Activated naive CD8-positive, alpha-beta T cell treated with anti-CD3 and anti-CD28 coated beads for 36 hours (primary cell): Measurements from ENCODE around the gene TSHZ3. TPM values are rescaled to one million over a fixed set of nuclear protein-coding genes. Genes with fewer than 3 reads are reported as not detected.

Source experiments
- DNase-seq: peaks from one replicate; pipeline ENCODE4 v3.0.0; 2021
- H3K27ac Mint-ChIP-seq: one replicate; pipeline ENCODE4 v1.8.0; 2022; ENCODE audit warnings: mild to moderate bottlenecking, moderate library complexity, mixed read lengths
- H3K27me3 Mint-ChIP-seq: one replicate; pipeline ENCODE4 v1.8.0; 2022; ENCODE audit warnings: mild to moderate bottlenecking, mixed read lengths
- H3K36me3 Mint-ChIP-seq: one replicate; pipeline ENCODE4 v1.8.0; 2021; ENCODE audit warnings: mild to moderate bottlenecking, mixed read lengths
- H3K4me1 Mint-ChIP-seq: one replicate; pipeline ENCODE4 v1.8.0; 2021; ENCODE audit warnings: mixed read lengths
- H3K4me3 Mint-ChIP-seq: one replicate; pipeline ENCODE4 v1.8.0; 2022; ENCODE audit warnings: mild to moderate bottlenecking, moderate library complexity, mixed read lengths
- H3K9me3 Mint-ChIP-seq: one replicate; pipeline ENCODE4 v1.8.0; 2022; ENCODE audit warnings: mixed read lengths
- total RNA-seq, 2 experiments: library from RNA; stranded (reverse); gene quantifications; one replicate each; pipeline ENCODE4 v1.2.3, GENCODE V29; 2021

Gene TSHZ3
- total RNA-seq, 2 experiments from 2014 or later = 0.06 TPM

DNA sequence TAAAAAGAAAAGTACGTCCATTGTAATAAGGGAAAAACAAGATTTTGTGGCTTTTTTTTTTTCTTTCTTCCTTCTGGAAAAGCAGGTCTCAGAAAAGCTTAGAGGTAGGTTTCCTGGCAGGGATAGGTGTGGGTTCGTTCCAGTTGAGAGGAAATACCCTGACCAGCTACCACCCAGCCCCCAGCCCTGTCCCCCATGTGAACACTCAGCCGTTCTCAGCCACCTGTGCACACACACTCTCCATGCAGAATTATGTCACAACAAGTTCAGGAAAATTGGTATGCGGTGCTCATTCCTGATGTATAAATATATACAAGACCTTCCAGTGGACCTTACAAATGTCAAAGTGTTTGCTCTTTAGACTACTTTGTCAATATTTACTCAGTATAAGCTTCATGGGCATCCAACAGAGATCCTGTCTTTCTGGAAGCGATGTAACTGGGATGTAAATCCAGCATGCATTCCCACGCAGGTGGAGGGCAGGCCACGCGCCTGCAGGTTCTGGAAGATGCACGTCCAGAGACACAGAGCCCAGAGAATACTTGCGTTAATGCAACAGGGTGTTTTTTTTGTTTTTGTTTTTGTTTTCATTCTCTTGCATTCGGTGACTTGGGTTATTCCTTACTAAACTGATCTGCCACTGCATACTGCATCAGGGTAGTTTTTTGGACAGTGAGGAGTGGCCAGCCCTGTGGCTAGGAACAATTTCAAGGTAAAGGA is 68.8 kb downstream of the TSHZ3 start:
- Mint-ChIP-seq H3K36me3 (no peaks in the 10 kb centered on the region), H3K9me3 (no peaks in the 10 kb centered on the region), H3K27ac (no peak overlapping the region), H3K4me3 (no peak overlapping the region), H3K27me3 (no peaks in the 10 kb centered on the region), H3K4me1 (no peaks in the 10 kb centered on the region)
- no peak for DNase-seq

DNA sequence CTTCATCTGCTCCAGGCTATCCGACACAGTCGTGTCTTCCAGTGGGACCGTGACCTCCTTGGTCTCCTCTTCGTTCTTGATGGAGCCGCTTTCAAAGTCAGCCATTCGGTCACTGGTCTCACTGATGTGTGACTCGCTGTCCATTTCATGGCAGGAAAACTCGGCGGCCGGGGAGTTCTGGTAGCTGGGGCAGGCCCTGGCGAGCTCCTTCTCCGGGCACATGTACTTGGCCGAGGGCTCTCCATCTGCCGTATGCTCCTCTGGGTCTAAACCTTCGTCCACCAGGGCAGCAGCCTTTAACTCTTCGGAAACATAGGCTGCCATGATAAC is 69.8 kb downstream of the TSHZ3 start:
- no peaks in the 10 kb centered on the region for H3K36me3 Mint-ChIP-seq
- no peak for DNase-seq
- no peaks in the 10 kb centered on the region for H3K27me3 Mint-ChIP-seq
- no peaks in the 10 kb centered on the region for H3K4me1 Mint-ChIP-seq
- no peaks in the 10 kb centered on the region for H3K9me3 Mint-ChIP-seq
- no peak overlapping the region for H3K4me3 Mint-ChIP-seq
- H3K27ac Mint-ChIP-seq = no peak overlapping the region

DNA sequence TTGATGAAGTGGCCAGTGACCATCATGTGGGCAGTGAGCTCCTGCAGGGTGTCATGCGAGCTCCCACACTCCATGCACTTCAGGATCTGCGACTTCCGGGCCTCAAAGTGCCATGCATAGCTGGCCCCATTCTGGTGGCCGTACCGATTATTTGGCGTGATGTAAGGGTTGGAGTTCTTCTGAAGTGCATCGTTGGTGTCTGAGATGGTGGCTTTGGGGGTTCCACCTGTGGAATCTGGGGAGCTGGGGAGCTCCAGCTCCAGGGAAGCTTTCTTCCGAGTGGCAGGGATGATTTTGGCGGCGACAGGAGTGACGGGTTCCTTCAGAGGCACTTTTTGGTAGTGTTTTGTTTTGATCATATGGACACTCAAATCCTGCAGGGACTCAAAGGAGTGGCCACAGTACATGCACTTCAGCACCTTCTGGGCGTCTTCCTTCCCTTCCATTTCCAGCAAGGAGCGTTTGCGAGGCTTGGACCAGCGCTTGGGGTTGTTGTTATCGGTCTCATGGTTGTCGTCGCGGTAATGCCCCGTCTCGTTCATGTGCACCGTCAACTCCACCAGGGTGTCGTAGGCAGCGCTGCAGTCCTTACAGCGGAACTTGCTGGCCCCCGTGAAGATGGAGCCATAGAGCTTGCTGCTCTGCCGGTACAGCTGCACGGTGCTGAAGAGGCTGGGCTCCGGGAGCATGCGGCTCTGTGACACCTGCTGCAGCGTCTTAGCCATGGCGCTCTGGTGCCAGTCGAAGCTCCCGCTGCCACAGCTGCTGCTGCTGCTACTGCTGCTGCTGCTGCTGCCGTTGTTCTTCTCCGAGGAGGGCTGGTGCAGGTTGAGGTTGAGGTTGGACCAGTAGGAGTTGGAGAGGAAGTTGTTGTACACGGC is 70.4 kb downstream of the TSHZ3 start:
- H3K9me3 Mint-ChIP-seq = no peaks in the 10 kb centered on the region
- no peak overlapping the region for H3K4me3 Mint-ChIP-seq
- H3K27me3 Mint-ChIP-seq = no peaks in the 10 kb centered on the region
- no peak for DNase-seq
- H3K4me1 Mint-ChIP-seq = no peaks in the 10 kb centered on the region
- H3K27ac Mint-ChIP-seq = no peak overlapping the region
- H3K36me3 Mint-ChIP-seq = no peaks in the 10 kb centered on the region

DNA sequence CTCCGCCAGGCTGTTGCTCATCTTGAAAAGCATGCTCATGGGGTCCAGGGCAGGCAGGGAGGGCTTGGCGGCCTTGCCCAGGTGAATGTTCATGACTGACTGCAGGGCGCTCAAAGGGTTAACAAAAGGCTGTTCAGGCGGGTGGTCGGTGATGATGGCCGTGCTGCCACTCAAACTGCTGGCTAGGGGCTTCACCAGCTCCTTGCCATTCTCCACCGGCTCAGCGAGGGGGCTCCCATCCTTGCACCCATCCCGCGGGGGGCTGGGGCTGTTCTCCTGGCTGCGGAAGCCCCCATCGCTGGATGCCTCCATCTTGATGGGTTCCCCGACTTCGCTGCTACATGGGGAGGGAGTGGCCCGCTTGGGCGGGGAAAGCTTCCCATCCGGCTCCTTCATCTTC is 71.7 kb downstream of the TSHZ3 start:
- Mint-ChIP-seq H3K36me3 (no peaks in the 10 kb centered on the region), H3K27me3 (no peaks in the 10 kb centered on the region), H3K4me3 (no peak overlapping the region), H3K4me1 (no peaks in the 10 kb centered on the region), H3K9me3 (no peaks in the 10 kb centered on the region), H3K27ac (no peak overlapping the region)
- DNase-seq = no peak

DNA sequence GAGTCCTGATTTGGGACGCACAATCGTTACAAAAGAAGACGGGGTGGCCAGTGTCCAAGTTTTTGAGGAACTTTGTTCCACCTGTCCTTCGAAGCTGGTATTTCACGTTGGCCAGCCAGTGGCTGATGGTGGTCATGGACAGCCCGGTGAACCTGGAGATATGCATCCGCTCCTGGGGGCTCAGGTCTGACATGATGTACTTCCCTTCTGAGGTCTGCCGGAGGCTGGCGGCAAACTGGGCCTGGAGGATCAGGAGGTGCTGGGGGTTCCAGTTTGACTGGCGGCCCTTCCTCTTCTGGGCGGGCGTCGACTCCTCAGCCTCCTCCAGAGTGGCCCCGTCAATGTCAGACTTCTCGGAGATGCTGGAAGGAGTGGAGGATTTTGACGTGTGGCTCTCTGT is 72.4 kb downstream of the TSHZ3 start:
- no peaks in the 10 kb centered on the region for H3K27me3 Mint-ChIP-seq

DNA sequence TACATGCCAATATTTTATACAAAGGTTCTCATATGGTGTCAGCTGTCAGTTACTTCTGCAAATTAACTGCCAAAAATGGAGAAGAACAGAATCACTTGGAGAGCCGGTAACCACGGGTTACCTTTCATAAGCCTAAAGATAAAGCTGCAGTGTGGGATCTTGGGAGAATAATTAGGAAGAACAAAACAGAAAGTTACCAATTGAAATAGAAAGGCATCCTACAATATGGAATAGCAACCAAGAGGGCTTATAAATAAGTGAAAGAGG is 74.2 kb downstream of the TSHZ3 start:
- H3K27me3 Mint-ChIP-seq = no peaks in the 10 kb centered on the region
- no peak overlapping the region for H3K27ac Mint-ChIP-seq
- no peak overlapping the region for H3K4me3 Mint-ChIP-seq
- H3K4me1 Mint-ChIP-seq = no peaks in the 10 kb centered on the region
- H3K36me3 Mint-ChIP-seq = no peaks in the 10 kb centered on the region
- no peaks in the 10 kb centered on the region for H3K9me3 Mint-ChIP-seq
- DNase-seq = no peak

More for the DNA sequence above, 72.4 kb downstream of the TSHZ3 start:
- Mint-ChIP-seq H3K27ac (no peak overlapping the region), H3K36me3 (no peaks in the 10 kb centered on the region), H3K9me3 (no peaks in the 10 kb centered on the region), H3K4me3 (no peak overlapping the region), H3K4me1 (no peaks in the 10 kb centered on the region)
- DNase-seq = no peak

DNA sequence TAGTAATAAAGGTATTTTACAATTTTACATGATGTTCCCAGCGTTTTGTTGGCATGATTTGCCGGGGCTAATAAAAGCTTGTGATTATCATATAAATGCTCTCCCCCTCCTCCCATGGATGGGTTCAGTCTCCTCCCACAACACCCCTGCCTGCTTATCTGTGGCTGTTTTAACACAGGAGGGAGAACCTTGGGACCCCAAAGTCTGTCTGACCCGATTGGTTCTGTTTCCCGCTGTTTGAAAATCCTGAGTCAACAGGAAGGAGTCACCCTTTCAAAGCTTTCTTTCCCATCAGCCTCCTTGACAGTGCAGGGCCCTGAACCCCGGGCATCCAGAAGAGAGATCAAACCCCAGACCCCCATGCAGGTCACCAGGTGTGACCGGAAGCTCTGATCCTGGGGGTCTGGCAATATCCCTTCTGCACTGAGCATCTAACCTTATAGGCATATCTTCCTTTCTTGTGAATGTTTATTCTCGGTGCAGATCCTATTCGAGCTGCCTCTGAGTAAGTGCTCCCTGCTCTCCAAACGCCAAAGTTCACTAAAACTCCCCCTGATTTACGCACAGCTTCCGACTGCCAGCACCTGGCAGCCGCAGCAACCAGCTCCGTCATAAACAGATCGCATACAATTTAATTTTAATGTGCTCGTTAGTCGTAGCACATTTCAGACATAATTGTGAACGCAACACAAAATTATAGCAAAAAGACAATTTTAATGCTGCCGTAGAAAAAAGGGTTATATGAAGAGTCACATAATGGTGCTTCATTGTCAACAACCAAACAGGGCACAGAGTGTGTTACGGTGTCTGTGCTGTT is 74.8 kb downstream of the TSHZ3 start:
- H3K36me3 Mint-ChIP-seq = no peaks in the 10 kb centered on the region
- H3K27me3 Mint-ChIP-seq = no peaks in the 10 kb centered on the region
- no peak for DNase-seq
- no peak overlapping the region for H3K4me3 Mint-ChIP-seq
- no peaks in the 10 kb centered on the region for H3K4me1 Mint-ChIP-seq
- H3K9me3 Mint-ChIP-seq = no peaks in the 10 kb centered on the region
- no peak overlapping the region for H3K27ac Mint-ChIP-seq

DNA sequence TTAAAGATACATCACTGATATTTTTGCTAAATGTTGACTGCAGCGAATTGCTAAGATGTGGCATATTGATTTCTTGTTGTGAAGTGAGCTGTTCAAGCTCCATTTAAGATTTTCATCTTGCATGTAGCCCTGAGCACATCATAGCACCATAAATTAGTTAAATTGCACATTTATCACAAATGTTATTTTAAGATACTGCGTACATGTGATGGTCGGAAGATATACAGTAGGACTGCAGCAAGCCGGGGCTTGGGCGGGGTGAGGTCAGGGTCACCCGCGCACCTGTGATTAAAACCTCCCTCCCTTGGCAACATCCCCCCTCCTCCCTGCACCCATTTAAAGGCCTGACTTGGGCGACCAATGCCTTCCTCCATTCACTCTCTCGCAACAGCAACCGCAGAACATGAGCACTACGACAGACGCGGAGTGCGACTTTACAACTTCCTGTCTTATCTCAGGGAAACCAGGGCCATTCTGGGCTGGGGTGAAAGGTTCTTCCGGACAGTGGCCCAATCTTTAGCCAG is 76.6 kb downstream of the TSHZ3 start:
- H3K4me1 Mint-ChIP-seq = no peaks in the 10 kb centered on the region

DNA sequence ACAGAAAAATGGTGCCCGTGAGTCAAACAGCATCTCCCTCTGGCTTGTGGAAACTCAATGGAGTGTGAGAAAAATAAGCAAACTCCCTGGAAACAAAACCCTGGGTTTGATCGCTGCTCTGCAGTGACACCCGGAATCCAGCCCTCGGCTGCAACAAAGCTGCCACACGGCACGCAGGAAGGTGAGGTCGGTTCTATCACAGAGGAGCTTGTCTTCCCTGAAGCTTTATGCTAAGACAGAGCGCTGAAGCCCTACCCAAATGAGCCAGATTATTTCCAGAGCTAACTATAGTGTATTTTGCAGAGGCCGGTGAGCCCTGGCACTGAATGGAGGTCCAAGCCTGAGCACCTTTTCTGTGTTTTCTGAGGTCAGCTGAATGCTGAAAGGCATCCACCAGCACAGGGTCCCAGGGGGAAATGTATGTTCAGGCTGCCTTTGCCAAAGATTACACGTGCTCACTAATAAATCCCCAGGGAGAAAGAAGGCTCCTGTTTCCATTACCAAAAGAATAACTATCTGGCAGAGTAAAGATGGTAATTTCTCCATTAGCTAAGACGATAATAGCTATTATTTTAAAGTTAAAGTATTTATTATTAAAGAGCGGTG is 77.8 kb downstream of the TSHZ3 start:
- Mint-ChIP-seq H3K27me3 (no peaks in the 10 kb centered on the region), H3K9me3 (no peaks in the 10 kb centered on the region), H3K4me1 (no peaks in the 10 kb centered on the region), H3K36me3 (no peaks in the 10 kb centered on the region), H3K4me3 (no peak overlapping the region), H3K27ac (no peak overlapping the region)
- DNase-seq = no peak

More for the DNA sequence above, 76.6 kb downstream of the TSHZ3 start:
- Mint-ChIP-seq H3K9me3 (no peaks in the 10 kb centered on the region), H3K27me3 (no peaks in the 10 kb centered on the region), H3K4me3 (no peak overlapping the region), H3K36me3 (no peaks in the 10 kb centered on the region), H3K27ac (no peak overlapping the region)
- no peak for DNase-seq

DNA sequence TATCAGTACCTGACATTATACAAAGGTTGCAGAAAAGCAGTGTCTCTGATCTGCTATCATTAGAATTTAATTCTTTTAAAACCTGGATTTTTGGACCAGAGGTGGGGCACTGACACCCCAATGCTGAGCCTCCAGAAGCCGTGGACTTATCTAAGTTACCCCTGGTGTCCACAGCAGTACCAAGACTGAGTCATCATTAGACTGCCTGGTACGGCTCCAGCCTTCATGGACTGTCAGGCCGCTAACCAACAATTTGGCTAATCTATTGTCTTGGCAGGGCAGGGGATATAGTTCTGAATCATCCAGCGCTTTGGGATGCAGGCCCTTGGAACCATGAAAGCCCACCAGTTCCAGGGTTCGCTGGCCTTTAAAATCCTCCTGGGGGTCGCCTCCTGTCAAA is 78.3 kb downstream of the TSHZ3 start:
- no peaks in the 10 kb centered on the region for H3K4me1 Mint-ChIP-seq
- DNase-seq = no peak
- H3K4me3 Mint-ChIP-seq = no peak overlapping the region

DNA sequence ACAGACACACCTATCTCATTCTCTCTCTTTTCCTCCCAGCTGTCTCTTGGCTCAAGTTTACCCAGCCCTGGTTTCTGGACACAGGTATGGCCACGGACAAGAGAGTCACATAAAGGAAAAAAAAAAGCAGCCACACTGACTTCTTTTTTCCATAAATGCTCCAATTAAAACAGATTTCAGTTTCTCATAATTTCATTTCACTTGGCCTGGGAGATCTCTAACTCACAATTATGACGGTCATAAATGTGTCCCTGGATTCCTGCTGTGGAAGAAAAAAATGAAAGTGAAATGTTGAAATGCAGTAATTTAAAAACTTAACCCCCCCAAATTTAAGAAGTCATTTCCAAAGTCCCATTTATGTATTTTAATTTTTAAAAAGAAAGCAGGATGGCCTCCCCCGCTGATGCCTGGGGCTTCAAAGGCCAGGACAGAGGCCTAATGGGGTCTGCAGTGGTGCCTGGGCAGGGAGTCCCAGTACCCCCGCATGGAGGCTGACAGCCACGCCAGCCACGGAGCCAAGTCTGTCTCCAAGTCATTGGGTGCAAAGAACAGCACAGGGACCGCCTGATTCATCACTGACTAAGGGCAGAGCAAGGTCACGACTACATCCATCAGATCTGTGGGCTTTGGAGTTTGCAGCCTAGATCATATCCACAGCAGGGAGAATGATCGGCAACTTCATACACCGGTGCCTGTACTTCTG is 79.7 kb downstream of the TSHZ3 start:
- H3K4me3 Mint-ChIP-seq = no peak overlapping the region
- DNase-seq = no peak
- no peaks in the 10 kb centered on the region for H3K27me3 Mint-ChIP-seq
- H3K9me3 Mint-ChIP-seq = no peaks in the 10 kb centered on the region
- no peaks in the 10 kb centered on the region for H3K4me1 Mint-ChIP-seq
- no peaks in the 10 kb centered on the region for H3K36me3 Mint-ChIP-seq
- H3K27ac Mint-ChIP-seq = no peak overlapping the region

More for the DNA sequence above, 78.3 kb downstream of the TSHZ3 start:
- Mint-ChIP-seq H3K27ac (no peak overlapping the region), H3K36me3 (no peaks in the 10 kb centered on the region), H3K27me3 (no peaks in the 10 kb centered on the region), H3K9me3 (no peaks in the 10 kb centered on the region)

DNA sequence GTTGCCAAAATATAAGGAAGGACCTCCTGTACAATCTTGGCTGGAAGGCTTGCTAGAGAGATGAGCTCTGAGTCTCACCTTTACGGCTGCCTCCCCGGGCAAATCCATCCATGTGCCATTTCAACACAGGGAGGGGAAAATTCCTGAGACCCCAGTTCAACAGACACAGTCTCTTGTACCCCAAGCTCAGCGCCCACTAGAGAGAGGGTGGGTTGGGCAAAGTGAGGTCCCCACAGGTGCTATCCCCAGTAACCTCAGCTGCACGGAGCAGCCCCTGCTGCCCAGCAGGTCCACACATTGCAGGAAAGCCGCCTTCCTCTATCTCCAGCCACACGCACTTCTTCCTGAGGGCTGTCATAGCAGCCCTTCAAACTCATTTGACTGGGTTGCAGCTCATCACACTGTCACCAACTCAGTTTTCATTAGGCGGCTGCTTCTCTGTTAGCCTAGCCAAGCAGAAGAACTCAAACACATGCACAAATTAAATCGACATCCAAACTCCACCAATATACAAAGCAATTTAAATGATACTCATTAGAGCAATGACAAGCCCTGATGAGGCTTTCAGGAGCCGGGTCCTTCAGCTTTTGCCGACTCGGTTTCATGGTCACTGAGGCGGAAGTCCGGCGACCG is 80.4 kb downstream of the TSHZ3 start:
- no peak for DNase-seq
- Mint-ChIP-seq H3K4me3 (no peak overlapping the region), H3K9me3 (no peaks in the 10 kb centered on the region), H3K27ac (no peak overlapping the region), H3K4me1 (no peaks in the 10 kb centered on the region), H3K27me3 (peaks cover 4% of the 10 kb centered on the region), H3K36me3 (no peaks in the 10 kb centered on the region)

DNA sequence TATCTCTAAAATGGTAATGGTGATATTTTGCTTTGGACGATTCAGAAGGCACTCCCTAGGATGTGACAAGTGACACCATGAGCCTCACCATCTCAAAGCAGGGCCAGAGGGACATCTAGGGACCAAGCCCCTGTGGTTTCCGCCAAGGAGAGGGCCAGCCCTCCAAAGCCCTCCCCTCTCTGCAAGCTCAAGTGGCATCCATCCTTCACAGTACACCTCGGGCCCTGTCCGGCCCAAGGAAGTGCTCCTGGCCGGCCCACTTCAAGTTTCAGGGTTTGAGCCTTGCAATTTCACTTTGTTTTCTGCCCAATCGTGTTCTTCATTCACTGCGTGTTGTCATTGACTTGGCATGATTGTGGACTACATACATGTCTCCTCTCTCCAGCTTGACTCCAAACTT is 82.5 kb downstream of the TSHZ3 start:
- Mint-ChIP-seq H3K4me3 (no peak overlapping the region), H3K27me3 (peaks cover 9% of the 10 kb centered on the region), H3K9me3 (no peaks in the 10 kb centered on the region), H3K27ac (no peak overlapping the region), H3K4me1 (peaks cover 1% of the 10 kb centered on the region), H3K36me3 (no peaks in the 10 kb centered on the region)
- no peak for DNase-seq

DNA sequence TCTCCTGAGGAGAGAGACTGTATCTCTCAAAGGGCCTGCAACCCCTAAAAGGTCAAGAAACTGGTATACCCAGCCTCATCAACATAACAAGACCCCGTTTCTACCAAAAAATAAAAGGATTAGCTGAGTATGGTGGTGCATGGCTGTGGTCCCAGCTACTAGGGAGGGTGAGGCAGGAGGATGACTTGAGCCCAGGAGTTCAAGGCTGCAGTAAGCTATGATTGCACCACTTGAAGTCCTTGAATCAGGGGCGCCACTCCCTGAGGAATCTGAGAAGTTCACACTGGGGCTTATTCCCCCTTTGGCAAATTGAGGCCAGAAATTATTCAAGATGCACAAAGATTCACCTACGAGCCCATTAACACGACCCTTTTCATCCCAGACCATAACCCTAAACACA is 83.0 kb downstream of the TSHZ3 start:
- H3K4me1 Mint-ChIP-seq = peaks cover 5% of the 10 kb centered on the region
- DNase-seq = no peak
- no peak overlapping the region for H3K4me3 Mint-ChIP-seq
- no peak overlapping the region for H3K27ac Mint-ChIP-seq
- no peaks in the 10 kb centered on the region for H3K9me3 Mint-ChIP-seq
- H3K36me3 Mint-ChIP-seq = no peaks in the 10 kb centered on the region
- H3K27me3 Mint-ChIP-seq = peaks cover 9% of the 10 kb centered on the region
